Lung microvascular endothelial cell (primary cell): ENCODE measurements around the gene SESN1. TPM values are rescaled to one million over a fixed set of nuclear protein-coding genes. Genes with fewer than 3 reads are reported as not detected.
A peak's percentile ranks its signal among the peaks of the same experiment; 100 is the strongest.
"Not testable (repeated sequence)": the region's sequence is repeated elsewhere in the genome, so short reads cannot be mapped to it uniquely, and the experiment has no call there.

Source experiments
- DNase-seq, 2 donors: peaks; one replicate each; pipeline versions ENCODE4 v3.0.0 to v3.0.0-alpha.2; 2010; ENCODE audit warnings: low read depth in 2 of 2
- total RNA-seq: library from RNA; depleted of rRNA; stranded (reverse); fragments of >200 nt; gene quantifications from 2 replicates; pipeline ENCODE4 v1.2.1, GENCODE V29; 2014

SESN1 gene
- total RNA-seq, 1 donor from 2014 or later = 19.0 TPM

GRCh38 chr6:109001291-109001894 is 93.3 kb downstream of the SESN1 start:
- peak in 1 of 2 donors; percentile 19 for DNase-seq

GRCh38 chr6:109000289-109000688 is 94.4 kb downstream of the SESN1 start:
- DNase-seq = no peak

GRCh38 chr6:108999428-108999827 is 95.2 kb downstream of the SESN1 start:
- no peak for DNase-seq

- DNase-seq = no peak
These were observed 96.2 kb downstream of the SESN1 start for GRCh38 chr6:108998485-108998884.

- no peak for DNase-seq
These were observed 98.4 kb downstream of the SESN1 start for GRCh38 chr6:108996208-108996607.

- no peak for DNase-seq
These were observed 99.3 kb downstream of the SESN1 start for GRCh38 chr6:108995296-108995695.

GRCh38 chr6:108993876-108994275 is 100.8 kb downstream of the SESN1 start:
- DNase-seq = no peak

- no peak for DNase-seq
These were observed 104.9 kb downstream of the SESN1 start for GRCh38 chr6:108989700-108990099.

- DNase-seq = no peak
These were observed 105.9 kb downstream of the SESN1 start for GRCh38 chr6:108988765-108989164.

- no peak for DNase-seq
These were observed 106.3 kb downstream of the SESN1 start for GRCh38 chr6:108988296-108988695.

GRCh38 chr6:108987156-108987555 is 107.5 kb downstream of the SESN1 start:
- no peak for DNase-seq

- peak; percentile 25 to 36 for DNase-seq
These were observed 109.3 kb downstream of the SESN1 start for GRCh38 chr6:108985301-108985700.

- no peak for DNase-seq
These were observed 111.5 kb downstream of the SESN1 start for GRCh38 chr6:108983151-108983550.

GRCh38 chr6:108982154-108983113 is 112.2 kb downstream of the SESN1 start:
- DNase-seq = no peak

- not testable (repeated sequence) for DNase-seq
These were observed 116.0 kb downstream of the SESN1 start for GRCh38 chr6:108978638-108979037.

GRCh38 chr6:108974201-108974600 is 120.4 kb downstream of the SESN1 start:
- DNase-seq = no peak

GRCh38 chr6:108969776-108970175 is 124.9 kb downstream of the SESN1 start:
- no peak for DNase-seq

GRCh38 chr6:108968325-108969316 is 126.0 kb downstream of the SESN1 start:
- no peak for DNase-seq

GRCh38 chr6:108966855-108967755 is 127.5 kb downstream of the SESN1 start:
- peak; percentile 42 to 71 for DNase-seq

- no peak for DNase-seq
These were observed 128.4 kb downstream of the SESN1 start for GRCh38 chr6:108966251-108966650.
